ENCODE data around the gene FAF1.

The FAF1 gene

GRCh38 chr1:50492142-50492541 lies 467.9 kb downstream of the FAF1 start:
- H3K9me3 ChIP-seq (ENCODE audit: severe bottlenecking) = peaks cover 4% of the 10 kb centered on the region
- TF ChIP-seq CTCF (IDR thresholded peaks at IDR 0.05; ENCODE audit: low read depth, low read length) = no peak
- no peak overlapping the region for H3K27ac ChIP-seq
- H3K36me3 ChIP-seq = peaks cover 21% of the 10 kb centered on the region
- DNase-seq = no peak
- no peak overlapping the region for H3K4me3 ChIP-seq (ENCODE audit: low read depth, low read length)
- no peaks in the 10 kb centered on the region for H3K27me3 ChIP-seq (ENCODE audit: insufficient read depth, low read depth, severe bottlenecking)

DNA sequence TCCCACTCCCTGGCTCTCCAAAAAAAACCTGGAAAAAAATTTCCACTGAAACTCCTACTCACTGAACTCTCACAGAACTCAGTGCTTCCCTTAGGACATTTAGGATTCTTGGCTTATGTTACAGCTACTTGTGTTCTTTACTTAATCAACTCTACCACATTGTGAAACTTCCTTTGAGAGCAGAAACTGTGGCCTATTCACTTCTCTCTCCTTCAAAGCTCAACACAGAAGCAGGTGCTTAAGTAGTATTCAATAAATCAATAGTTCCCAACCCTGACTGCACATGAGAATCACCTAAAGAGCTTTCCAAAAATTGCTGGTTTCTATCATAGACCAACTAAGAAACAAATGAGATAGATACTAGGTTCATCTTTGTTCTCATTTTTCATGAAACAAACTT lies 468.9 kb downstream of the FAF1 start:
- H3K27me3 ChIP-seq (ENCODE audit: insufficient read depth, low read depth, severe bottlenecking) = no peaks in the 10 kb centered on the region
- no peak overlapping the region for H3K4me3 ChIP-seq (ENCODE audit: low read depth, low read length)
- H3K27ac ChIP-seq = no peak overlapping the region
- TF ChIP-seq CTCF (IDR thresholded peaks at IDR 0.05; ENCODE audit: low read depth, low read length) = no peak
- no peaks in the 10 kb centered on the region for H3K9me3 ChIP-seq (ENCODE audit: severe bottlenecking)
- no peak for DNase-seq
- H3K36me3 ChIP-seq = peaks cover 21% of the 10 kb centered on the region

- no peak for DNase-seq
- H3K27ac ChIP-seq = no peak overlapping the region
Measured at GRCh38 chr1:50490640-50491039, 469.4 kb downstream of the FAF1 start.

DNA sequence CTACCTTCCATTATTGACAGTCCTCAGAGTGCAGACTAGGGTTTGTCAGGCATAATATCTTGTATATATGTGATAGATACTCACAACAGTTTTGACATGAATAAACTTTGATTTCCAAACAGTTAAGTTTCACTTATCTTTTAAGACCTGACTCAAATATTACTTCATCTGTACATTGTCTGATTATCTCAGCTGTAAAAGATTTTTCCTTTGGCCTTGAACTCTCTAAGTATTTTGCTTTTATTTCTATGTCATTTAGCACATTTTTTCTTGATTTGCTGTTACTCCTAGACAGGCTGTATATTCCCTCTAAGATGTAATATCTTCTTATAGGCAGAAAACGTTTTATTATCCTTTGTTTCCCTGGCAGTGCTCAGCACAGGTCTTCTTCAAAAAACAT lies 471.2 kb downstream of the FAF1 start:
- TF ChIP-seq CTCF (IDR thresholded peaks at IDR 0.05; ENCODE audit: low read depth, low read length) = no peak
- Histone ChIP-seq H3K9me3 (ENCODE audit: severe bottlenecking) (no peaks in the 10 kb centered on the region), H3K4me3 (ENCODE audit: low read depth, low read length) (no peak overlapping the region), H3K27me3 (ENCODE audit: insufficient read depth, low read depth, severe bottlenecking) (no peaks in the 10 kb centered on the region), H3K36me3 (peaks cover 21% of the 10 kb centered on the region), H3K27ac (no peak overlapping the region)
- DNase-seq = no peak

More at GRCh38 chr1:50490640-50491039, 469.4 kb downstream of the FAF1 start:
- TF ChIP-seq CTCF (IDR thresholded peaks at IDR 0.05; ENCODE audit: low read depth, low read length) = no peak
- no peaks in the 10 kb centered on the region for H3K9me3 ChIP-seq (ENCODE audit: severe bottlenecking)
- peaks cover 21% of the 10 kb centered on the region for H3K36me3 ChIP-seq
- H3K27me3 ChIP-seq (ENCODE audit: insufficient read depth, low read depth, severe bottlenecking) = no peaks in the 10 kb centered on the region
- H3K4me3 ChIP-seq (ENCODE audit: low read depth, low read length) = no peak overlapping the region

DNA sequence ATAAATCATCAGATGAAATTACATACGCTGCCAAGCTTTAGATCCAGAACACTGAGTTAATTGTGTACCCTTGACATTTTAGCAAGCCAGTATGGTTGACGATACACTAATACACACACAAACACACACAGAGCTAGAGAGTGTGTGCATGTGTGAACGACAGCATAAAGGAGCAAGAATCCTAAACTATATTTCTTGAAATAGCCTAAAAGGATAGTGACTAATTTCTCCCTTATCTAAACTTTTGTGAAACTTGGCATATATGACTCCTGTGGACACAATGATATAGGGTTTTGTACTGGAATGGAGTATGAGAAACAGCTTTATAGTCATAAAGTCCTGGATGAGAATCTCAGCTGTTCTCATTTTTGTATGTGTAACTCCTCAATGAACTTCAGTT lies 471.7 kb downstream of the FAF1 start:
- Histone ChIP-seq H3K4me3 (ENCODE audit: low read depth, low read length) (no peak overlapping the region), H3K27ac (no peak overlapping the region), H3K27me3 (ENCODE audit: insufficient read depth, low read depth, severe bottlenecking) (no peaks in the 10 kb centered on the region), H3K9me3 (ENCODE audit: severe bottlenecking) (no peaks in the 10 kb centered on the region), H3K36me3 (peaks cover 21% of the 10 kb centered on the region)
- DNase-seq = no peak
- no peak for TF ChIP-seq CTCF (IDR thresholded peaks at IDR 0.05; ENCODE audit: low read depth, low read length)

DNA sequence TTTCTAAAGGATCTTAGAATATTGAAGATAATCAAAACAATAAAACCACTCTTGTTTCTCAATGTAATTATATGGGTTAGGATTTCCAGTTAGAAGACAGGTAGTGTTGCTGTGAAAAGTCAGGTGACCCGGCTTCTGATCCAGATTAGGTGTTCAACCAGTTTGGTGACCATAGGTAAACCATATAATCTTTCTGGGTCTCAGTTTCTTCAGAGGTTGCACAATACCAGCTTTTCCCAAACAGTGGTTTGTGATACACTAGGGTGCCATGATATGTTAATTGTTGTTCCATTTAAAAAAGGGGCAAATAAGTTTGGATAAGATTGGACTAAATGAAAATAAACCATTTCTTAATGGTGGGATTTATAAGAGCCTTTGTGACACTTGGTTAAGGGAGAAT lies 472.3 kb downstream of the FAF1 start:
- no peak for TF ChIP-seq CTCF (IDR thresholded peaks at IDR 0.05; ENCODE audit: low read depth, low read length)
- Histone ChIP-seq H3K9me3 (ENCODE audit: severe bottlenecking) (no peaks in the 10 kb centered on the region), H3K27me3 (ENCODE audit: insufficient read depth, low read depth, severe bottlenecking) (no peaks in the 10 kb centered on the region), H3K27ac (no peak overlapping the region), H3K36me3 (peaks cover 21% of the 10 kb centered on the region), H3K4me3 (ENCODE audit: low read depth, low read length) (no peak overlapping the region)
- DNase-seq = no peak
